Tibial artery (tissue), 4 donors: ENCODE data around the gene SEMA5A.

Source experiments
- DNase-seq, 2 donors: peaks; one replicate each; pipeline ENCODE4 v3.0.0-alpha.2; 2019
- H3K27ac ChIP-seq, 2 donors: fragments of 200-600 bp; sonication (generic) in 1 of 2; 1 replicate in 1 of 2; 2 replicates in 1 of 2; pipeline ENCODE4 v1.5.1; 2018 to 2019; ENCODE audit warnings: mild to moderate bottlenecking in 1 of 2
- H3K27me3 ChIP-seq, 2 donors: fragments of 200-600 bp; sonication (generic) in 1 of 2; one replicate each; pipeline versions ENCODE4 v1.5.1 to v1.6.0; 2016 to 2019
- H3K36me3 ChIP-seq, 3 donors: fragments of 200-600 bp; sonication (generic) in 2 of 3; one replicate each; pipeline ENCODE4 v1.5.1; 2016 to 2019; ENCODE audit warnings: mild to moderate bottlenecking in 2 of 3
- H3K4me1 ChIP-seq, 4 donors: fragments of 200-600 bp; sonication (generic) in 2 of 4; 1 replicate in 3 of 4; 2 replicates in 1 of 4; pipeline ENCODE4 v1.5.1; 2016 to 2019
- H3K4me3 ChIP-seq, 2 donors: fragments of 200-600 bp; sonication (generic) in 1 of 2; 1 replicate in 1 of 2; 2 replicates in 1 of 2; pipeline ENCODE4 v1.5.1; 2018 to 2019; ENCODE audit warnings: mild to moderate bottlenecking in 2 of 2
- H3K9me3 ChIP-seq, 3 donors: fragments of 200-600 bp; sonication (generic) in 1 of 3; one replicate each; pipeline ENCODE4 v1.5.1; 2016 to 2019
- CTCF ChIP-seq, 2 experiments: fragments of 200-600 bp in 1 of 2; fragments of 450-650 bp in 1 of 2; IDR thresholded peaks; one replicate each; pipeline ENCODE4 v1.5.1; 2017 to 2019; ENCODE audit warnings: antibody characterized with exemption in 2 of 2, mild to moderate bottlenecking in 1 of 2, moderate library complexity in 1 of 2
- intact Hi-C: fragments of 100-400 bp; cut with DNase I; formaldehyde crosslinking; loops from one replicate; pipeline ENCODE4 v1.15.0; 2023; ENCODE audit warnings: low total_unique reads

SEMA5A gene

DNA sequence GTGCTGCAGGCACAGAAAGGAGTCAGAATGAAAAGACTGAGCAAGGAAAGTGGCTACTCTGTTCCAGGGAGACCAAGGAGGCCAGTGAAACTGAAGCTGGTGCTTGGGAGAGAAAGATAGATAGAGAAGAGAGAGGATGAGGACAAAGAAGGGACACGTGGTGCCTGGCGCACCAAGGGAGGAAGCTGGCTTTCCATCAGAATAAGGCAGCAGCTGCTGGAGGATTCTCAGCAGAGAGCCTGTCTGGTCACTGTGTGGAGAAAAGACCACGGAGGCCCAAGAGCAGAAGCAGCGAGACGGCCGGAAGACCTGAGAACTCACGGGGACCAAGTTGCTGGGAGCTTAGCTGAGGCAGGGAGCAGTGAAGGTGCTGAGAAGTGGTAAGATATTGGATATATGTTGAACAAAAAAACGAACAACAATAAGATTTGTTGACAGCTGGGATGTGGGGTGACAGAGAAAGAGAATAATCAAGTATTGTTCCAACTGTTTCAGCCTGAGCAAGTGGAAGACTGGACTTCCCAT is 116.1 kb downstream of the SEMA5A start:
- DNase-seq: no peak
- H3K27ac ChIP-seq: no peak overlapping the region
- TF ChIP-seq CTCF (IDR thresholded peaks at IDR 0.05): no peak
- intact Hi-C loops: no loop called here
- no peaks in the 10 kb centered on the region for H3K36me3 ChIP-seq
- H3K4me1 ChIP-seq: no peaks in the 10 kb centered on the region
- no peaks in the 10 kb centered on the region for H3K27me3 ChIP-seq
- no peaks in the 10 kb centered on the region for H3K9me3 ChIP-seq
- H3K4me3 ChIP-seq: no peak overlapping the region

GRCh38 chr5:9428272-9428671 is 117.6 kb downstream of the SEMA5A start:
- H3K9me3 ChIP-seq: no peaks in the 10 kb centered on the region
- H3K27me3 ChIP-seq: no peaks in the 10 kb centered on the region
- H3K36me3 ChIP-seq: no peaks in the 10 kb centered on the region
- H3K27ac ChIP-seq: no peak overlapping the region
- DNase-seq: no peak
- intact Hi-C loops: no loop called here
- no peak overlapping the region for H3K4me3 ChIP-seq
- H3K4me1 ChIP-seq: no peaks in the 10 kb centered on the region
- no peak for TF ChIP-seq CTCF (IDR thresholded peaks at IDR 0.05)

DNA sequence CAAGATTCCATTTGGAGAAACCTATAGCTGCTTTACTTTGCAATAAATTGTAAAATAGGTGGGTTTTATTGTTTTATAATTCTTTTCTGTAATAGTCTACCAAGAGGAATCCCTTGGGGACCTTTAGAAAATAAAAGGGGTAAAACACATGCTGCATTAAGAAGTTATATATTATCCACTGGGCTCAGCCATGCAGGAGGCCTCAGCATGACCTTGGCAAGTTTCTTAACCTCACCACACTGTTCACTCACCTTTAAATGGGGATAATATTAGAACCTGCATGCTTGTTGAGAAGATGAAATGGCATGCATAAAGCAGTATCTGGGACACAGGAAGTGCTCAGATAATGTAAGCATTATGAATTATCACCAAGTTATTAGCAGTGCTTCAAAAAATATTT is 120.2 kb downstream of the SEMA5A start:
- no peaks in the 10 kb centered on the region for H3K4me1 ChIP-seq
- H3K27me3 ChIP-seq: no peaks in the 10 kb centered on the region
- no peak for DNase-seq
- H3K9me3 ChIP-seq: no peaks in the 10 kb centered on the region
- H3K27ac ChIP-seq: no peak overlapping the region
- TF ChIP-seq CTCF (IDR thresholded peaks at IDR 0.05): no peak
- no peak overlapping the region for H3K4me3 ChIP-seq
- no peaks in the 10 kb centered on the region for H3K36me3 ChIP-seq
- intact Hi-C loops: no loop called here

DNA sequence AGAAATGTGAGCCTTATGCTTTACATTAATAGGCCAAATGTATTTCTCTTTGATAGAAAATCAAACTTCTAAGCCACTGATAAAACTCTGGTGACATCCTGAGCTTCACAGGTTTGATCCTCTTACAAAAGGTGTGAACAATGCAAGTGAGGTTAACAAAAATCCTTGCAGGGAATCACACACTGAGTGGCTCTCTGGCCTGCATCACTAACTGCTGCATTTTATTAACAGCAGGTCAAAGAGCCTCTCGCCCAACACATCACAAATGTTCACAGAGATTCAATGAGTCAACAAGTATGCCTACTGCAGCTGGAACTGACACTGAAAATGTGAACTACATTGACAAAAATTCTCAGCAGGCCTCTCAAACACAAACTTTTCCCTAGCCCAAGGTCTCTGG is 122.3 kb downstream of the SEMA5A start:
- intact Hi-C loops: no loop called here
- Histone ChIP-seq H3K27ac (no peak overlapping the region), H3K4me1 (no peaks in the 10 kb centered on the region), H3K36me3 (no peaks in the 10 kb centered on the region), H3K27me3 (no peaks in the 10 kb centered on the region), H3K9me3 (peaks cover 0 to 5% (median 0%) of the 10 kb centered on the region in 3 donors), H3K4me3 (no peak overlapping the region)
- no peak for TF ChIP-seq CTCF (IDR thresholded peaks at IDR 0.05)
- no peak for DNase-seq

GRCh38 chr5:9421884-9422283 is 124.0 kb downstream of the SEMA5A start:
- no peak for DNase-seq
- H3K27ac ChIP-seq: no peak overlapping the region
- H3K4me3 ChIP-seq: no peak overlapping the region
- TF ChIP-seq CTCF (IDR thresholded peaks at IDR 0.05): no peak
- no peaks in the 10 kb centered on the region for H3K4me1 ChIP-seq
- H3K9me3 ChIP-seq: peaks cover 0 to 7% (median 0%) of the 10 kb centered on the region in 3 donors
- H3K27me3 ChIP-seq: no peaks in the 10 kb centered on the region
- H3K36me3 ChIP-seq: no peaks in the 10 kb centered on the region
- intact Hi-C loops: no loop called here

GRCh38 chr5:9419794-9420193 is 126.1 kb downstream of the SEMA5A start:
- H3K27me3 ChIP-seq: no peaks in the 10 kb centered on the region
- DNase-seq: no peak
- peaks cover 0 to 7% (median 0%) of the 10 kb centered on the region in 3 donors for H3K9me3 ChIP-seq
- H3K4me1 ChIP-seq: no peaks in the 10 kb centered on the region
- no peak for TF ChIP-seq CTCF (IDR thresholded peaks at IDR 0.05)
- no peaks in the 10 kb centered on the region for H3K36me3 ChIP-seq
- intact Hi-C loops: no loop called here
- no peak overlapping the region for H3K4me3 ChIP-seq
- H3K27ac ChIP-seq: no peak overlapping the region
